Endothelial cell of hepatic sinusoid (primary cell): Measurements from ENCODE around the gene BASP1.
"Not testable (repeated sequence)": the region's sequence is repeated elsewhere in the genome, so short reads cannot be mapped to it uniquely, and the experiment has no call there.

ENCODE experiments used
- in situ Hi-C: cut with HindIII; loops from 2 replicates; pipeline ENCODE4 v1.10.0; 2017; ENCODE audit warnings: low sequenced_read_pairs

Gene BASP1

GRCh38 chr5:17279487-17279886 lies 62.1 kb downstream of the BASP1 start:
- in situ Hi-C loops = no loop called here

- in situ Hi-C loops = no loop called here
Measured at GRCh38 chr5:17282283-17283120, 65.1 kb downstream of the BASP1 start.

GRCh38 chr5:17283121-17283415 lies 65.6 kb downstream of the BASP1 start:
- in situ Hi-C loops = no loop called here

- in situ Hi-C loops = no loop called here
Measured at GRCh38 chr5:17287501-17288155, 70.2 kb downstream of the BASP1 start.

- in situ Hi-C loops = no loop called here
Measured at GRCh38 chr5:17288570-17288969, 71.1 kb downstream of the BASP1 start.

GRCh38 chr5:17289681-17290539 lies 72.5 kb downstream of the BASP1 start:
- in situ Hi-C loops = no loop called here

- in situ Hi-C loops = no loop called here
Measured at GRCh38 chr5:17290540-17290974, 73.1 kb downstream of the BASP1 start.

GRCh38 chr5:17292434-17293015 lies 75.1 kb downstream of the BASP1 start:
- in situ Hi-C loops = no loop called here

- in situ Hi-C loops = no loop called here
Measured at GRCh38 chr5:17294639-17295311, 77.3 kb downstream of the BASP1 start.

- in situ Hi-C loops = no loop called here
Measured at GRCh38 chr5:17295671-17296070, 78.2 kb downstream of the BASP1 start.

GRCh38 chr5:17302106-17302505 lies 84.7 kb downstream of the BASP1 start:
- in situ Hi-C loops = no loop called here

- in situ Hi-C loops = no loop called here
Measured at GRCh38 chr5:17302604-17303003, 85.2 kb downstream of the BASP1 start.

GRCh38 chr5:17304282-17304681 lies 86.9 kb downstream of the BASP1 start:
- in situ Hi-C loops = no loop called here

- in situ Hi-C loops = no loop called here
Measured at GRCh38 chr5:17305017-17305416, 87.6 kb downstream of the BASP1 start.

- in situ Hi-C loops = no loop called here
Measured at GRCh38 chr5:17305964-17306725, 88.7 kb downstream of the BASP1 start.

GRCh38 chr5:17306726-17307091 lies 89.3 kb downstream of the BASP1 start:
- in situ Hi-C loops = no loop called here

- in situ Hi-C loops = not testable (repeated sequence)
Measured at GRCh38 chr5:17307440-17307839, 90.0 kb downstream of the BASP1 start.

GRCh38 chr5:17308326-17309065 lies 91.1 kb downstream of the BASP1 start:
- in situ Hi-C loops = no loop called here

GRCh38 chr5:17309462-17309861 lies 92.0 kb downstream of the BASP1 start:
- in situ Hi-C loops = no loop called here
